CD4-positive, alpha-beta T cell treated with Interleukin-4 for 1 hour (primary cell): ENCODE measurements around the gene ERC2.

Source experiments
- DNase-seq, 2 donors: peaks; one replicate each; pipeline ENCODE4 v3.0.0-alpha.2; 2020 to 2022

ERC2 gene

DNA sequence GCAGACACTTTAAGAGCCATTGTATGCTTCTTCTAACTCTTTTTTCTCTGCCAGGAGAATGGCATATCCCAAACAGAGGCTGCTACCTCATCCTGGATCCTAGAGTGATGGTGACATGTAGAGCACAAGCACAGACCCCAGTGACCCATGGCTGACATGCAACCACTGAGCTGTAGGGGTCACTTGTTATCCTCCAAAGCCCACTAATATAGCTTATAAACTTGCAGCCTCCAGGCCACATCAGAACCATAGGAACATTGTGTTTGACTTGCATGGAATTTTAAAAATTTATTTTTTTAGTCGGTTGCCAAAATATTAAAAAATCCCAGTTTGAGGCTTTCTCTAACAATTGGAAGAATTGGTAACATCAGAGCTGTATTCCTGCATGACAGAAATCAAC is 698.2 kb downstream of the ERC2 start:
- DNase-seq, result no peak

- no peak for DNase-seq
Measured at GRCh38 chr3:55766753-55767152, 701.5 kb downstream of the ERC2 start.

DNA sequence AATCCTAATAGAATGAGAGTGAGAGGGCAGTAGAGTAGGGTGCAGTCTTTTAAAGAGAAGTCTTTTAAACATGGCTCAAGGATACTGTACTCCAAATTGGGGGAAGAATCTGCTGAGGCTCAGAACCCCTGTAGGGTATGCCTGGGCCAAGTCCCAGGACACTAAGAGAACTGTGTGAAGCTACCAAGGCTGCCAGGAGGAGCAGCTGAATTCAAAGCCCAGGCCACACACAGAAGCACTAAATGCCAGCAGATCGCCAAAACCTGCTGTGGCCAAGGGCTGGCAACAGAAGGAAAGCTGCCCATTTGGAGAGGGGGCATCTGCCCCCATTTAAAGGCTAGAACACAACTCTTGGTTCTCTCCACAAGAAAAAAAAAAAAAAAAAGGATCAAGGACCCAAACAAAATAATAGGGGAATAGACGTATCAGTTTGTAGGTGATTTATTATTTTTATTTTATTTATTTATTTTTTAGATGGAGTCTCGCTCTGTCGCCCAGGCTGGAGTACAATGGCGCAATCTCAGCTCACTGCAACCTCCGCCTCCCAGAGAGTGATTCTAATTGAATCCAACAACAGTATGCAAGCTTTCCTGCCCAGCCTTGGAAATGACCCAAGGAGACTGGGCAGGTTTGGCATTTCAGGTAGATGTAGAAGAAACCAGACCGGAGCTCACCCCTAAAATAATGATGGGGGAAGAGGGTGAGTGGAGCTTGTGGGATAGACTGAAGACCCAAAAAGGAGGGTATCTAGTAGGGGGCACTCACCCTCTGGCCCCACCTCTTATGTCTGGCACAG is 702.2 kb downstream of the ERC2 start:
- DNase-seq, result no peak

- no peak for DNase-seq
Measured at GRCh38 chr3:55765398-55765797, 702.9 kb downstream of the ERC2 start.

DNA sequence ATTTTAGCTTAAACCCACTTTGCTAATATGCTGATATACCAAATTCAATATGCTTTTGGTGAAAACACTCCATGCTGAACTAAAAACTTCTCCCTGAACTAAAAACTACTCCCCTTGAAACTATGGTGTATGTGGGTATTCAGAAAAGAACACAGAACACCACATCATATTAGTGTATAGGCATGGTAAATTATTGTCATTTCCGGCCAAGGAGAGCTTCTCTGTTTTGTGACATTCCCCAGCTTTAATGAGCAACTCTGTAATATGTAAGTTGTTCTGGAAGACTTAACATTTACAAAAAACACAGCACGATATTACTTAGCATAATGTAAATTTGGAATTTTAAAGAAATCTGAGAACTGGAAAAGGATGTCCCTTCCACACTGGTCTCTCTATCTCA is 711.3 kb downstream of the ERC2 start:
- DNase-seq, result no peak

- no peak for DNase-seq
Measured at GRCh38 chr3:55755516-55756205, 712.6 kb downstream of the ERC2 start.

DNA sequence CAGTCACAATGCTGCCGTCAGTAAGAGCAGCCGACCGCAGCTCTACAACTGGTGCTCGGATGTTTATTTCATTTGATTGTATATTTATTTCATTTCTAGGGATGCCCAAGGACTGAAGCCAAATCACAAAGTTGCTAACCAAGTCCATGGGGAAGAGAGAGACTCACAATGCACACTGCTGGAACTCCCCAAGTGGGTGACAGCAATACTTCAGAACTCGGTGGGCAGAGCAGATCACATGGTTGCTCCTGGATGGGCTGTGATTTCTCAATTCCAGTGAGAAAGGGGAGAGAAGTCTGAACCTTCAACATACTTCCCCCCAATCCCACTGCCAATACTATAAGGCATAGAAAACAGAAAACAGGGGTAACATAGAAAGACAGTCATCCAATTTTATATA is 715.4 kb downstream of the ERC2 start:
- no peak for DNase-seq

- no peak for DNase-seq
Measured at GRCh38 chr3:55751730-55752129, 716.5 kb downstream of the ERC2 start.

DNA sequence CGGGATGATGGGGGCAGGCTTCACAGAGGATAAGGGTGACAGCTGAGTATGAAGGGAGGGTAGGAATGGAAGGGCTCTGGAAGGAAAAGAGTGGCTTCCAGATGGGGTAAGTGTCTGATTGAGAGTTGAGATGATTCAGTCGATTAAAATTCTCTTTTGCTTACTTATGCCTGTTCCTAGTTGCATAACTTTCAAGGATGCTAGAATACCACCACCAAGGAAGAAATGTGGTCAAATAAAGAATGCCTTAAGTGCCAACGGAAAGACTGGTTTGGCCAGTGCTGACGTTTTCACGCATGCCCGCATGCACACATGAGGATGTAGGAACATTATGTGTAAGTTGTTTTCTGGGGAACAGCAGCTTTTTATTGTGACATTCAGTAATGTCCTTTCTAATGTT is 717.7 kb downstream of the ERC2 start:
- no peak for DNase-seq

DNA sequence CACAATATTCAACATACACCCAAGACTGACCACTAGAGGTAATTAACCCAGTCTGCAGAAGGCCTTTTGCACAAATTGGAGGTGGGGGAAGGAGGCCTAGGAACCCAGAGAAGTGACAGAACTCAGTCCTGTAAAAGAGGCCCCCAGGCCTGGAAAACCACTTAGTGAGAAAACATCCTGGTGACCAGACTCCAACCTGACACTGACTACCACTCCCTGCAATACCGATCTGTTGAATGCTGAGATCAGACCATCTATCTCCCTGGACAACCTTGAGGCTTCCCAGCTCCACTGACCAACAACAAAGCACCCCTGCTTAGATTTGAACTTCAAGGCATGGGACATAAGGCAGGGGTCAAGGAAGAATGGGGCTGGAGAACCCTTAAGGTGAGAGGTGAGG is 719.2 kb downstream of the ERC2 start:
- DNase-seq, result no peak

DNA sequence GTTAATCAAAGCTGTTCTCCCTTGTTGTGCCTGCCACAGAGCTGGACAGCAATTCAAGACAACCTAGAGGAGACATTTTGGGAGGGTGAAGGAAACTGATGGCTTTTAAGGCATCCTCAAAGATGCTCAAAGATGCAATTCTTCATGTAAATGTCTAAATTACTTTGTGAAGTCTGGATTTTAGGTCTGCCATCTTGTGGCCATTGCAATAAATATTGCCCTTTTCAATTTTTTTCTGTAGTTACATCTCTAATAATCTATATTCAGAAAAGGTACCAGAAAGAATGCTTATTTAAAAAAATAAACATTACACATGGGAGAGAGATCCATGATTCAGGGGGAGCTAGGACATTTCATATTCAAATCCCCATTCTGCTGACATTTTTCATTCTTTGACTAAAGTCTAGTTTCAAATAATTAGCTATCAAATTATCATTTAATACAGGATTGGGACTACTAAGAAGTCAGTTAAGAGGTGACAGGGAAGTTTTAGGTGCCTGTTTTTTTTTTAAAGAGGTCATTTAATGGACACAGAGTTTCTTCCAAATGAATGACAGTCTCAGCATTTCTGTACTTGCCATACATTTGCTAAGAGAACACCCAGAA is 721.4 kb downstream of the ERC2 start:
- no peak for DNase-seq

DNA sequence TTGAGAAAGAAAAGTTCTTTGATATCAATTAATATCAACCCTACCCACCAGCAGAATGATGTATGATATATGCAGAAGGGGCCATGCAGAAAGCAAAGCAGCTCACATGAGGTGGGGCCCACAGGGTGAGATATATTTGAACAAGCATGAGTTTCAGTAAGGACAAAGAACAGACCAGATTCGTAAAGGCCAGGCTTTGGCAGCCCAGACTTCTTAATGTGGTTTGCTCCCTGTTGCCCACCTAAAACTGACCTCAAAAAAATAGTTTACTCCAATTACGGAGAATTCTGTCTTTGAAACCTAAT is 725.5 kb downstream of the ERC2 start:
- no peak for DNase-seq

GRCh38 chr3:55742022-55742831 is 726.0 kb downstream of the ERC2 start:
- no peak for DNase-seq

GRCh38 chr3:55737186-55737585 is 731.1 kb downstream of the ERC2 start:
- DNase-seq, result no peak

DNA sequence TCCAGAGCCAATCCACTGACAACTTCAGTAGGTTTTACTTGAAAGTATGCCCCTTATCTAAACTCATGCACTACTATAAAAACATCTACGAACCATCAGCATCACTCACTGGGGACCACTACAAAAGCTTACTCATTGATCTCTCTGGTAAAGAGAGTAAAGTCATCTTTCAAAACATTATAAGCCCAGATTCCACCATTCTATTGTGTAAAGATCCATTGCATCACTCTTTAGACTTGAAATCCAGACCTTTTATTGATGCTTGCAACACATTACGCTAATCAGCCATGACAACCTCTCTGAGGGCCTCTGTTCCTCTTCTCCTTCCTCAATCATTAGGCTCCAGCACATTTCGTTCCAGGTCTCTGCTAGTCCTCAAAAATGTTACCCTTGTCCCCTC is 732.3 kb downstream of the ERC2 start:
- DNase-seq, result no peak

DNA sequence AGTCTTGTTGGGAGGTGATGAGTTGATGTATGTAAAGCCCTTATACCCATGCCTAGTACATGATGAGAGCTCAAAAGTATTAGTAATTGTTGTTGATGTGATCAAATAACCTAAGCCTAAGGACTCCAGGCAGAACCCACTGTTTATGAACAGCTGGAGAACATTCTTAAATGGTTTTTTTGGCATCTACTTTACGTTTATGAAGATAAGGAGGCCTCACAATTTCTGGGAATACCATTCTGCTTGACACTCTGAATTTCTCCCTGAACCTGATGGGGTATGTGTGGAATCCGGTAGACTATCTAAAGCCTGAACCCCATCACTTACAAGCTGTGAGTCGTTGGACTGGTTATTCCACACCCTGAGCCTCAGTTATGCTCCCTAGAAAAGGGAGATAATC is 736.5 kb downstream of the ERC2 start:
- DNase-seq, result no peak

DNA sequence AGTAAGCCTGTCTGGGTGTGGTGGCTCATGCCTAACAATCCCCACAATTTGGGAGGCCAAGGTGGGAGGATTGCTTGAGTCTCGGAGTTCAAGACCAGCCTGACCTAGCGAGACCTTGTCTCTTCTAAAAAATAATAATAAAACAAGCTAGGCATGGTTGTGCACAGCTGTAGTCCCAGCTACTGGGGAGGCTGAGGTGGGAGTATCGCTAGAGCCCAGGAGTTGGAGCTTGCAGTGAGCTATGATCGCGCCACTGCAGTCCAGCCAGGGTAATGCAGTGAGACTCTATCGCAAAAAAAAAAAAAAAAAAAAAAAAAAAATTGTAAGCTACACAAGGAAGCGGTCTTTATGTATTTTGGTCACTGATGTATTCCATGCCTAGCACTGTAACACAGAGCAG is 738.7 kb downstream of the ERC2 start:
- no peak for DNase-seq

GRCh38 chr3:55728461-55729100 is 739.7 kb downstream of the ERC2 start:
- no peak for DNase-seq

DNA sequence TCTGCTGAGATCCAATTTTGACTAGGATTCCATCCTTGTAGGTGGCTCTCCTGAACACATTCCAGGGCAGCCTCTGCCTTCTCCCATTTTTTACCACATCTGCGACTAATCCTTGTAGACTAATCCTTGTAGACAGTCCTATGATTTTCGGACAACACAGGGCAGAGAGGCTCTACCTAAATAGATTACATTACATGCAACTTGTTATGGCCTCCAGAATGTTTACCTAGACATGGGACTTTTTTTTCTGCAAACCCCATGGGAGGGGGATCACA is 741.8 kb downstream of the ERC2 start:
- DNase-seq, result no peak

- DNase-seq, result no peak
Measured at GRCh38 chr3:55725681-55726500, 742.4 kb downstream of the ERC2 start.

GRCh38 chr3:55724821-55725220 is 743.4 kb downstream of the ERC2 start:
- DNase-seq, result no peak

- DNase-seq, result no peak
Measured at GRCh38 chr3:55724407-55724784, 743.9 kb downstream of the ERC2 start.
